ENCODE results near the gene SELENBP1.
"Not testable (repeated sequence)": the region's sequence is repeated elsewhere in the genome, so short reads cannot be mapped to it uniquely, and the experiment has no call there.

SELENBP1 gene

GRCh38 chr1:151377150-151377884 is 4.8 kb upstream of the SELENBP1 start:
- DNase-seq (ENCODE audit: low read depth), result no peak

DNA sequence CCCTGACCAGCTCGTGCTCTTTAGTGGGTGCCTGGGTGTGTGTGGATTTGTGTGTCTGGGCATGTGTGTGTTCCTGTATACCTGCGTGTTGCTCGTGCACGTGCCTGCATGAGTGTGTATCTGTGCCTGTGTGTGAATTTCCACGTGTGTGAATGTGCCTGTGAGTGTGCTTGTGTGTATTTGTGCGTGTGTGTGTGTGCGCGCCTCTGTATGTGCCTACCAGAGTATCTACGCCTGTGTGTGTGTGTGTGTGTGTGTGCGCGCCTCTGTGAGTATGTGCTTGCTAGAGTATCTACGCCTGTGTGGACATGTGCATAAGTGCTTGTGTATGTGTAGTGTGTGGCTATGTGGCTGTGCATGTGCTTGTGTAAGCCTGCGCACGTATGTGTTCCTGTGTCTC is 691 bp upstream of the SELENBP1 start:
- no peak for DNase-seq (ENCODE audit: low read depth)

GRCh38 chr1:151371370-151372057 is 991 bp downstream of the SELENBP1 start:
- no peak for DNase-seq (ENCODE audit: low read depth)

- no peak for DNase-seq (ENCODE audit: low read depth)
Measured at GRCh38 chr1:151370211-151370911, 2.1 kb downstream of the SELENBP1 start.

DNA sequence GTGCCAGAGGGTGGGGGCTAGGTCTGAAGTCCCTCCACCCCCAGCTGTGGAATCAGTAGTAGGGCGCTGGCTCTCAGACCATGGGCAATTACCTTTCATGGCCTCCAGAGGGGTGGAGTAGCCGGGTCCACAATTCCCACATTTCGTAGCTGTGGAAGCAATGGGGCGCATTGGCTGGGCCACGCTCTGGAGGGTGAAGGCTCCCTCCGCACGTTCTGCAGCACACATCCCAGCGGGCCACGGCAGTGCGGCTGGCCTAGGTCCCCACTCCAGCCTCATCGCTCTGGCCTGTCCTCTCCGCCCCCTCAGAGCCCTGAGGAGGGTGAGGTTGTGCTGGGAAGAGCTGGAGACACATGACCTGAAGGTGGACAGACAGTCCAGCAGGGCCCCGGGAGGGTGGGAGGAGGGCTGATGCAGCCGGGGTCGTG is 2.9 kb downstream of the SELENBP1 start:
- DNase-seq (ENCODE audit: low read depth), result no peak

- DNase-seq (ENCODE audit: low read depth), result no peak
Measured at GRCh38 chr1:151369302-151369610, 3.2 kb downstream of the SELENBP1 start.

GRCh38 chr1:151368393-151369301 is 3.9 kb downstream of the SELENBP1 start:
- DNase-seq (ENCODE audit: low read depth), result no peak

- no peak for DNase-seq (ENCODE audit: low read depth)
Measured at GRCh38 chr1:151367658-151368392, 4.7 kb downstream of the SELENBP1 start.

GRCh38 chr1:151364996-151365395 is 7.5 kb downstream of the SELENBP1 start:
- no peak for DNase-seq (ENCODE audit: low read depth)

GRCh38 chr1:151362308-151363155 is 10.0 kb downstream of the SELENBP1 start:
- DNase-seq (ENCODE audit: low read depth), result no peak

DNA sequence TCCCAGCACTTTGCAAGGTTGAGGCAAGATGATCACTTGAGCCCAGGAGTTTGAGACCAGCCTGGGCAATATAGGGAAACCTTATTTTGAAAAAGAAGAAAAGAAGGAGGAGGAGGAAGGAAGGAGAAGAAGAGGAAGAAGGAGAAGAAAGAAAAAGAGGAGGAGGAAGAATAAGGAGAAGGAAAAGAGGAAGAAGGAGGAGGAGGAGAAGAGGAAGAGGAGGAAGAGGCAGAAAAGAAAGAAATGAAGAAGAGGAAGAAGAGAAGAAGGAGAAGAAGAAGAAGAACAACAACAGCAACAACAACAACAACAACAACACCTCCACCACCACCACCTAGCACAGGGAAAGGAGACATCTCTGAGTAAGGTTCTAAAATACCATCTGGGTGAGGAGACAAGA is 10.6 kb downstream of the SELENBP1 start:
- no peak for DNase-seq (ENCODE audit: low read depth)

GRCh38 chr1:151356696-151357095 is 15.8 kb downstream of the SELENBP1 start:
- DNase-seq (ENCODE audit: low read depth), result no peak

- no peak for DNase-seq (ENCODE audit: low read depth)
Measured at GRCh38 chr1:151352021-151352718, 20.3 kb downstream of the SELENBP1 start.

GRCh38 chr1:151350323-151350722 is 22.2 kb downstream of the SELENBP1 start:
- not testable (repeated sequence) for DNase-seq (ENCODE audit: low read depth)

GRCh38 chr1:151347523-151348246 is 24.8 kb downstream of the SELENBP1 start:
- DNase-seq (ENCODE audit: low read depth), result no peak

- DNase-seq (ENCODE audit: low read depth), result peak; percentile 94
Measured at GRCh38 chr1:151346769-151347522, 25.6 kb downstream of the SELENBP1 start, which contains the start of gene RFX5. RFX5 (minus strand) TSS chr1:151347252; CDS start chr1:151346320, 932 bp downstream.

DNA sequence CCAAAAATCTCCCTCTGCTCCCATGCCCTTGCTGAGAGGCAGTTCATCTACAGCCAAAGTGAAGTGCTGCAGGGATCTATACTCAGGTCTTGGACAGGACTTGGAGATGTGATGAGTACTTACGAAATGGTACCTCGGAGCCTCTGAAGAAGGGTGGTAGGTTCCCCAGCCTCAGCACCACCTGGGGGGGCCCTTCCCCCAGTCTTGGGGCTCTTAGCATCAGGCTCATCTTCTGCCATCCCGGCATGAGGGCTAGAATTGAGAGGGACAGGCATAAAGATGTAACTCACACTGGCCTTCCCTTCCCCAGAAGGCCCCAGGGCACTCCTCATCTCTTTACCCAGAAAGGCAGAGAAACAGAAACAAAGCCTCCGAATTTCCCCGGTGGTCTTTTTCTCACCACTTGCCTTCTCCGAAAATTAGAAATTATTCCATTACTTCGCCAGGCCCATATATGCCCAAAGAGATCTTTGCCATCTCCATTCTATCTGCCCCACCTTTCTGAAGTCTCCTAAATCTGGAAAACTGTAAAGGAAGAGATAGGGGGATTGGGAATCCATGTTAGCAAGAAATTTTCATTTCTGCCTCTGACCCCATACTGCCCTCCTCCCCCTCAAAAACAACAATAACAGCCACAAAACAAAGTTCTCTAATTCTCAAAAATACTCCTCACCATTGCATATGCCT is 26.3 kb downstream of the SELENBP1 start:
- no peak for DNase-seq (ENCODE audit: low read depth)

GRCh38 chr1:151344291-151344690 is 28.2 kb downstream of the SELENBP1 start:
- no peak for DNase-seq (ENCODE audit: low read depth)

Data from stromal cell of bone marrow (primary cell).